Thyroid gland (tissue), 4 donors: ENCODE data around the gene TOM1L2.

ENCODE experiments used
- CTCF ChIP-seq, 6 experiments: fragments of 200-600 bp in 3 of 6; fragments of 450-650 bp in 3 of 6; sonication (generic) in 3 of 6; IDR thresholded peaks; one replicate each; pipeline ENCODE4 v1.5.1; 2016 to 2019; ENCODE audit warnings: antibody characterized with exemption in 6 of 6, mild to moderate bottlenecking in 2 of 6, inconsistent platforms in 1 of 6, moderate library complexity in 1 of 6
- POLR2A ChIP-seq, 2 donors: fragments of 450-650 bp; IDR thresholded peaks; one replicate each; pipeline ENCODE4 v1.6.1; 2017; ENCODE audit warnings: antibody characterized with exemption in 2 of 2, mild to moderate bottlenecking in 2 of 2, moderate library complexity in 1 of 2

DNA sequence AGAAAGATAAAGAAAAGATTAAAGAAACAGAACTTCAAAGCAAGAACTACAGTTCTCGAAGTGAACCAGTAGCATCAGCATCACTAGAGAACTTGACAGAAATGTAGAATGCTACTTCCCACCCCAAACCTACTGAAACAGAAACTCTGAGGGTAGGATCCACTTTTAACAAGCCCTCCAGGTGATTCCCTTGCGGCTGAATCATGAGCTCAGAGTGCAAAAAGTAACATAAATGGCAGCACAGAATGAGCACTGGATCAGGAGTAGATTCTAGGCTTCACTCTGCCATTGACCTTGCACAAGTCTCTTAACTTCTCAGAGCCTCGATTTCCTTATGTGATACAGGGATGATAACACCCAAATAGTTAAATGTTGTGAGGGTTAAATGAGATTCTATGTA is 5.8 kb downstream of the TOM1L2 start:
- no peak for TF ChIP-seq CTCF (IDR thresholded peaks at IDR 0.05)
- no peak for TF ChIP-seq POLR2A (IDR thresholded peaks at IDR 0.05)
